Osteocyte (in vitro differentiated cells): ENCODE measurements around the gene OR5A2. TPM values are rescaled to one million over a fixed set of nuclear protein-coding genes. Genes with fewer than 3 reads are reported as not detected.

Experiments
- DNase-seq: peaks from one replicate; pipeline ENCODE4 v3.0.0; 2021; ENCODE audit warnings: mixed read lengths; ENCODE audit not compliant: unreplicated experiment; ENCODE audit errors: extremely low spot score
- H3K27ac Mint-ChIP-seq: one replicate; pipeline ENCODE4 v1.8.0; 2021; ENCODE audit warnings: mild to moderate bottlenecking, mixed read lengths; ENCODE audit not compliant: unreplicated experiment
- H3K27me3 Mint-ChIP-seq: one replicate; pipeline ENCODE4 v1.8.0; 2021; ENCODE audit warnings: mixed read lengths; ENCODE audit not compliant: unreplicated experiment
- H3K36me3 Mint-ChIP-seq: one replicate; pipeline ENCODE4 v1.8.0; 2021; ENCODE audit warnings: mixed read lengths; ENCODE audit not compliant: unreplicated experiment
- H3K4me1 Mint-ChIP-seq: one replicate; pipeline ENCODE4 v1.8.0; 2021; ENCODE audit warnings: mixed read lengths; ENCODE audit not compliant: unreplicated experiment
- H3K4me3 Mint-ChIP-seq: one replicate; pipeline ENCODE4 v1.8.0; 2021; ENCODE audit warnings: mild to moderate bottlenecking, moderate library complexity, mixed read lengths; ENCODE audit not compliant: unreplicated experiment
- H3K9me3 Mint-ChIP-seq: one replicate; pipeline ENCODE4 v1.8.0; 2021; ENCODE audit warnings: mixed read lengths; ENCODE audit not compliant: unreplicated experiment
- CTCF ChIP-seq: fragments of 200-600 bp; sonication (generic); IDR thresholded peaks from 2 replicates; pipeline ENCODE4 v1.5.0; 2021; ENCODE audit warnings: antibody characterized with exemption, mild to moderate bottlenecking, moderate library complexity
- total RNA-seq: library from RNA; stranded (reverse); gene quantifications from 2 replicates; pipeline ENCODE4 v1.2.1, GENCODE V29; 2021

Gene OR5A2
- total RNA-seq, 1 donor from 2014 or later: not detected

DNA sequence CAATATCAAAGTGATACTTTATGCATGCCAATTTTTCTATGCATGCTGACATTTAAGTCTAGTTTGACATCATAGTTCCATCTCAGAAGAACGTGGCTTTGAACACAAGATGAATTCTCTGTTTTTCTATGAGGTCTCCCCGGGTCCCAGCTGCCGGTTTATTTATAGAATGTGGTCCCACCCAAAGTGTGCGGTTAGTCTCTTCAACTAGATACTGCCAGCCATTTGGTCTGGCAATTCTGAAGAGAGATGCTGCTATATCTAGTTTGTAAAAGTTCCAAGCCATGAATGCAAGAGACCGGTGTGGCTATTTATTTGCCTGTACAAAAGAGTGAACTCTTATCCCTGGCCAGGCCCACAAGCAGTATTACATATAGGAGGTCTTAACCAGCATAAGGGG lies 9.2 kb downstream of the OR5A2 start:
- no peak for TF ChIP-seq CTCF
- no peak overlapping the region for H3K27ac Mint-ChIP-seq
- no peaks in the 10 kb centered on the region for H3K36me3 Mint-ChIP-seq
- no peaks in the 10 kb centered on the region for H3K9me3 Mint-ChIP-seq
- H3K4me3 Mint-ChIP-seq: no peak overlapping the region
- no peak for DNase-seq
- H3K4me1 Mint-ChIP-seq: no peaks in the 10 kb centered on the region
- H3K27me3 Mint-ChIP-seq: peaks cover 2% of the 10 kb centered on the region

GRCh38 chr11:59416613-59417012 lies 9.6 kb downstream of the OR5A2 start:
- peaks cover 2% of the 10 kb centered on the region for H3K27me3 Mint-ChIP-seq
- no peaks in the 10 kb centered on the region for H3K4me1 Mint-ChIP-seq
- H3K9me3 Mint-ChIP-seq: no peaks in the 10 kb centered on the region
- DNase-seq: no peak
- H3K27ac Mint-ChIP-seq: no peak overlapping the region
- TF ChIP-seq CTCF: no peak
- no peak overlapping the region for H3K4me3 Mint-ChIP-seq
- no peaks in the 10 kb centered on the region for H3K36me3 Mint-ChIP-seq

- no peak overlapping the region for H3K27ac Mint-ChIP-seq
- TF ChIP-seq CTCF: no peak
- H3K27me3 Mint-ChIP-seq: no peaks in the 10 kb centered on the region
- H3K4me3 Mint-ChIP-seq: no peak overlapping the region
- no peaks in the 10 kb centered on the region for H3K4me1 Mint-ChIP-seq
- peaks cover 9% of the 10 kb centered on the region for H3K9me3 Mint-ChIP-seq
- no peak for DNase-seq
- no peaks in the 10 kb centered on the region for H3K36me3 Mint-ChIP-seq
Measured at GRCh38 chr11:59415111-59415510, 11.1 kb downstream of the OR5A2 start.

DNA sequence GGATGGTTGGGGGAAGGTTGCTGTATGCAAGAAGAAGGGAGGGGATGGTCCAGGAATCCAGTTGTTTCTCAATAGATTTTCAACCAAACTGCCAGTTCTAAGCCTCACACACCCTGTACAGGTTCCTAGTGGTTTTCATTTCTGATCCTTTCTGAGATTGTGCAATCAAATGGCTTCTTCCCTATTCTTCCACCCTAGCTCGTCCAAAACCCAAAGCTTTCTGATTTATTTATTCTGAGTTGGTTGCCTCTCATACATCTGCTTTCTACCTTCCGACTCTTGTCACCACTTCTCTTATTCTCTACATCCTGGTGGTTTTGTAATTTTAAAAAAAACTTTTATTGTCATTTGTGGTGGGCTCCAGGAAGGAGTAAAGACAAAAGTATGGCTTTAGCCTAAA lies 12.6 kb downstream of the OR5A2 start:
- H3K4me3 Mint-ChIP-seq: no peak overlapping the region
- H3K36me3 Mint-ChIP-seq: no peaks in the 10 kb centered on the region
- H3K4me1 Mint-ChIP-seq: no peaks in the 10 kb centered on the region
- TF ChIP-seq CTCF: no peak
- no peak for DNase-seq
- H3K9me3 Mint-ChIP-seq: peaks cover 21% of the 10 kb centered on the region
- H3K27ac Mint-ChIP-seq: no peak overlapping the region
- no peaks in the 10 kb centered on the region for H3K27me3 Mint-ChIP-seq

DNA sequence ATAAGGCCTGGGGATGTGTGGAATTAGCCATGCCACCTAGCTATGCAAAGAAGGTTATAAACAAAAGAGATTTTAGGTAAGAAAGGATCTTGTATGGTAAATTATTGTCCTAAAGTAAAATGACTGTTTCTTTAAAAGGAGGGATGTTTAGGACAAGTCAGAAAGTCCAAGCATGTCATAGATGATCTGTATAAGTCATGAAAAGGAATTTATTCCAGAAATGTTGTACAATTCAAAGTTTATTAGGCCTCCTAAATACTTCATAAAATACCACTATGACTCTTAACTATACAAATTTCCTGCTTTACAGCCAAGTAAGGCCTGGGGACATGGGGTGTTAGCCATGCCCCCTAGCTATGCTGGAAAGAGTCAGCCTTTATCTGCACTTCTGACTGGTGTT lies 22.7 kb downstream of the OR5A2 start:
- Mint-ChIP-seq H3K27ac (no peak overlapping the region), H3K36me3 (no peaks in the 10 kb centered on the region), H3K9me3 (peaks cover 43% of the 10 kb centered on the region), H3K4me3 (no peak overlapping the region), H3K27me3 (no peaks in the 10 kb centered on the region), H3K4me1 (no peaks in the 10 kb centered on the region)
- no peak for DNase-seq
- no peak for TF ChIP-seq CTCF
